Left colon (tissue), 2 donors: ENCODE measurements around the gene PSMD1. TPM values are rescaled to one million over a fixed set of nuclear protein-coding genes. Genes with fewer than 3 reads are reported as not detected.
"Not testable (repeated sequence)": the region's sequence is repeated elsewhere in the genome, so short reads cannot be mapped to it uniquely, and the experiment has no call there.

Experiments used
- ATAC-seq: fragments of 200-7000 bp; cut with Tn5 transposase; one replicate; pipeline ENCODE4 v1.9.1; 2020; ENCODE audit warnings: mild to moderate bottlenecking, moderate library complexity
- DNase-seq, 2 donors: peaks; one replicate each; pipeline ENCODE4 v3.0.0-alpha.2; 2020
- intact Hi-C, 2 donors: fragments of 100-400 bp; cut with DNase I in 1 of 2; cut with micrococcal nuclease in 1 of 2; formaldehyde crosslinking; loops; one replicate each; pipeline versions ENCODE4 v1.11.2 to v1.14.0; 2022; cut with DNase I, micrococcal nuclease
- total RNA-seq, 2 donors: library from RNA; stranded (reverse); fragmentation: NEBNext Ultra II Directional; extraction: Animal tissue kit (Norgen Biotek cat#: 25700); gene quantifications; one replicate each; pipeline ENCODE4 v1.2.1, GENCODE V29; 2021
- donor health status: DM: no; HTN: no; CAD: no.
- donor health status: DM: yes; HTN: yes; CAD: no.

The PSMD1 gene
- total RNA-seq, 2 donors from 2014 or later = 81.3 to 91.0 TPM

- no peak for DNase-seq
- intact Hi-C loops = no loop called here
- ATAC-seq = peak; percentile 46
Observed at GRCh38 chr2:231168460-231169139, 111.9 kb downstream of the PSMD1 start.

DNA sequence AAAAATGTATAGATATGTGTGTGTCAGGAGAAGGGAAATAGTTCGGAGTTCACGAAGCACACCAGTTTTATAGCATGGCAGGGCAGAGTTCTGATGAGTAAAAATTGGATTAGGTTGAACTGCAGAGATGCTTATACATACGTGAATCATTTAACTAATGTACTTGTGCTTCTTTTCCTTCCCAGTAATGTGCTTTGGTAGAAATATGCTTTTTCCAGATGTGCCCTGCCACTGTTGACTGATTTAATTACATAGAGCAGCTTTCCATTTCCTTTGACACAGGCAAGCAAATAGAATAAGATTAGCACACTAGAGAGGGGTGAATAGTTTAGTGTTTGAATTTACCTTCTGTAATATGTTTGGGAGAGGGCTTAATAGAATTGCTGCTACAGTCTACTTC is 112.8 kb downstream of the PSMD1 start:
- intact Hi-C loops = no loop called here
- ATAC-seq (no peak), DNase-seq (no peak)

DNA sequence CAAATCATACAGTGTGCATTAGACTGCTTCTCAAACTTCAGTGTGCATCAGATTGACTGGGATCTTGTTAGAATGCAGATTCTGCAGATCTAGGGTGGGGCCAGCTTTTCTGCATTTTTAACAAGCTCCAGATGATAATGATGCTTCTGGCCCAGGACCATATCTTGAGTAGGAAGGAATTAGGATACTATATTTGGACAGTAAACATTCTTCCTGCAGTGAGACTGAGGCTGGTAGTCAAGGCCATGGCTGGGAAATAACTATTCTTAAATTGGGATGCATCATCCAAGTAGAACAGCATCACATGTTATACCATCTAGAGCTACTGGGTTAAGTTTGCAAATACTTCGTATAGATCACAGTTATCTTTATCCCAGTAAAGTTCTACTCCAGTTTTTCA is 113.4 kb downstream of the PSMD1 start:
- intact Hi-C loops = no loop called here
- no peak for ATAC-seq

DNA sequence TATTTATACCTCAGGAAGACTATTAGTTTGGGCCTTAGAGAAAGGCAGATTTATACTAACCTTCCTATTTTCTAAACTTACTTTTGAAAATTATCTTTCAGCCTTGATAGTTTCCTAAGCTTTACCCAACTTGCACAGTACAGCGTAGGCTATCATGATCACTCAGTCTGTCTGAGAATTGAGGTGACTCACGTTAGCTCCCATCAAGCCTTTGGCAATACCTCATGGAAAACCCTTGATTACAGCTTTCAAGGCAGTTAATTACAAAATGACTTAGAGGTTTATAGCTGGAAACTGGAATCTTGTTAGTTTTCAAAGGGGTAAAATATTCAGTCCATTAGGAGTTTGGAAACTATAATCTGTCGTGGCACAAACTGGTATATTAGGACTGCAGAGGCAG is 115.4 kb downstream of the PSMD1 start:
- intact Hi-C loops = no loop called here
- no peak for ATAC-seq

More for the DNA sequence above, 113.4 kb downstream of the PSMD1 start:
- DNase-seq = no peak

GRCh38 chr2:231174211-231174651 is 117.6 kb downstream of the PSMD1 start:
- intact Hi-C loops = no loop called here
- ATAC-seq (no peak), DNase-seq (no peak)

More for the DNA sequence above, 115.4 kb downstream of the PSMD1 start:
- no peak for DNase-seq

DNA sequence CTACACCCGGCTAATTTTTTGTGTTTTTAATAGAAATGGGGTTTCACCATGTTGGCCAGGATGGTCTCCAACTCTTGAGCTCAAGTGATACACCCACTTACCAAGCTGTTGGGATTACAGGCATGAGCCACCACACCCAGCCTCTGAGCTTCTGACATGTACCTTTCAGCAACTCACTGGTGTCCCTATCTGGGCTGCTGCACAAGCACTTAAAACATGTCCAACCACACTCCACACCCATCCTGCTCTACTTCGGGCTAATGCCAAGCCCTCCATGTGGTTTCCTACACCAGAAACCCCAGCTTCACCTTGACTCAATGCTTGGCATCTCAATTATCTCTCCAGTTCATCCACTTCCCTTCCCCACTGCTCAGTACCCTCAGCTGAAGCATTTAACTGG is 119.4 kb downstream of the PSMD1 start:
- ATAC-seq (no peak), DNase-seq (no peak)
- intact Hi-C loops = no loop called here

GRCh38 chr2:231177156-231178025 is 120.7 kb downstream of the PSMD1 start:
- DNase-seq = no peak
- ATAC-seq = peak; percentile 63
- intact Hi-C loops = no loop called here

DNA sequence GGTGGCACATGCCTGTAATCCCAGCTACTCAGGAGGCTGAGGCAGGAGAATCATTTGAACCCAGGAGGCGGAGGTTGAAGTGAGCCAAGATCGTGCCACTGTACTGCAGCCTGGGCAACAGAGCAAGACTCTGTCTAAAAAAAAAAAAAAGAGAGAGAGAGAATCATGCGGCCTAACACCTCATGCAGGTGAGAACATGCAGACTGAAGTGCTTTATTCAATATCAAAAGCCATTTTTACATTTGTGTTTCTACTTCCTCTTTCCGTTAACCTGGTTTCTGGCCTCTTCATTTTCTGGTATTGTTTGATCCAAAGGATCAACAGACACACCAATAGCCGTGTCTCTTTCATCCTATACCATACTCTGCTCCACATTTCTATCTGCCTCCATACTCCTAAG is 122.1 kb downstream of the PSMD1 start:
- ATAC-seq, DNase-seq, intact Hi-C loops: not testable (repeated sequence)

DNA sequence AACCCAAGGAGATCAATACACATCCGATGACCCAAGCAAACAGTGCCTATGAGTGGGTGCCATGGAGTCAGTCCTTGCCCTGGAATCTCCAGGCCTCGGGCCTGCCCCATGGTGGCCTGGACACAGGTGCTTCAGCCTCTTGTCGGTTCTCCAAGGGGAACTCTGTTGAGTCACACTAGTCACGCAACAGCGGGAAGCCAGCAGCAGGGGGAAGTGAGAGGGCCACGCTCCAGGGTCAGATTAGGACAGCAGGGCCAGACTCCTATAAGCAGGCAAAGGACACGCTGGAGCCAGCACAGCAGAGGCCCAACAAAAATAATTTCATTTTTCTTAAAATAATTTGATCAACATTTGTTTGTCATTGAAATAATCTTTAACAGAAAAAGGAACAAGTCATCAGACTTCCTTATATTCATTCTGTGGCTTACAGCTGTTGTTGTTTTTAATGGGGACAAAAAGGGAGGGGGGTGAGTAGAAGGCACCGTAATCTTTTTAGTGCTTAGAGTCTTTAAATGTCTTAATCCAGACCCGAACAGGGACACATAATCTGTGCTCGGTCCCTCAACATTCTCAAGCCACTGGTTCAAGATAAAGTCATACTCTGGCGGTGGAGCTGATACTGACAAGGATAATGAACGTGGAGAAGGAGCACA is 125.3 kb downstream of the PSMD1 start:
- intact Hi-C loops = no loop called here
- ATAC-seq = peak; percentile 39
- peak; percentile 35 to 69 for DNase-seq

DNA sequence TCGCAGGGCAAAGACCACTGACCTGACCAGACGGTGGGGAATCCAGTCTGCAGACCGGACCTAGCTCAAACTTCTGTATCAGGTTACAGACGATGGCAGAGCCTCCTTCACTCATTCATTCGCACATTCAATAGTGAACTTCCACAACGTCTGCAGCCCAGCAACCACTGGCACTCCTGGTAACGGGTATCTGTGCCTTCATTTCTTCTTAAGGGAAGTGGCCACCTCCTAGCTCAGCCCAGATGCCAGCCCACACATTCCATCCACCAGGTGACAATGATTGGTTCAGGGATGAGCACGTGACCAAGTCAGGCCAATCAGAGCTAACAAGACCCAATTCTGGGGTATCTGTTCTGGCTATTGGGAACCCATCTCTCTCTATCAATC is 125.8 kb downstream of the PSMD1 start:
- intact Hi-C loops = no loop called here
- ATAC-seq (no peak), DNase-seq (no peak)

DNA sequence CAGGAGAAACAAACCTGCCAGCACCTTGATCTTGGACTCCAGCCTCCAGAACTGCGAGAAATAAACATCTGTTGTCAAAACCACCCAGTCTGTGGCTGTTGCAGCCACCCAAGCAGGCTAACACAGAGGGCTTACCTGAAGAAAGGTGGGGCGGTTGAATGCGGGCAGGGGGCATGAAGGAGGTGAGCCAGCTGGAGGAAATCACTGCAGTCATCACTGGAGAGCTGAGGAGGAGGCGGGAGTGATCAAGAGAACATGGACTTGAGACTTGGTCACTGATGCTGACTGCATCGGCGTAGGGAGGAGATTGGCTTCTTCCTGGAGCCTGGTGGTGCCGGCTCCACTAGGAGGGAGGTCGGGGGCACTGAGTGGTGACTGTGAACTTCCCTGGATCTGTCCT is 127.2 kb downstream of the PSMD1 start:
- DNase-seq (no peak), ATAC-seq (no peak)
- intact Hi-C loops = no loop called here

DNA sequence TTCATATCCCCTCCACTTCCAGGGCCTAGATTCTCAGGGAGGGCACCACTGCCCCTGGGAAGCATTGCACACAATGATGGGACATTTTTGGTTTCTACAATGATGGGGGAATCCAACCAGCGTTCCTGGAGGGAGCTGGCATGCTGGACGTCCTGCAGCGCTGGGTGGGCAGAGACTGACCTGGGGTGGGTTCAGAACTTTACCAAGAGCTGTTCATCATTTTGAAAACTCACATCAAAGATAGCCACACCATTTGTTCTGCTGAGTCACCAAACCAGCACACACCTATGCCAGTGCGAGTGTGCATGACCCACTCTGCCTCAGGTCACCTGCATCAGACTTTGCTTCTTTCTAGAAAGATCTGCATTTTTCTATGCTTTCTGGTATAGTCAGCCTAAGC is 127.7 kb downstream of the PSMD1 start:
- DNase-seq (no peak), ATAC-seq (no peak)
- intact Hi-C loops = no loop called here

DNA sequence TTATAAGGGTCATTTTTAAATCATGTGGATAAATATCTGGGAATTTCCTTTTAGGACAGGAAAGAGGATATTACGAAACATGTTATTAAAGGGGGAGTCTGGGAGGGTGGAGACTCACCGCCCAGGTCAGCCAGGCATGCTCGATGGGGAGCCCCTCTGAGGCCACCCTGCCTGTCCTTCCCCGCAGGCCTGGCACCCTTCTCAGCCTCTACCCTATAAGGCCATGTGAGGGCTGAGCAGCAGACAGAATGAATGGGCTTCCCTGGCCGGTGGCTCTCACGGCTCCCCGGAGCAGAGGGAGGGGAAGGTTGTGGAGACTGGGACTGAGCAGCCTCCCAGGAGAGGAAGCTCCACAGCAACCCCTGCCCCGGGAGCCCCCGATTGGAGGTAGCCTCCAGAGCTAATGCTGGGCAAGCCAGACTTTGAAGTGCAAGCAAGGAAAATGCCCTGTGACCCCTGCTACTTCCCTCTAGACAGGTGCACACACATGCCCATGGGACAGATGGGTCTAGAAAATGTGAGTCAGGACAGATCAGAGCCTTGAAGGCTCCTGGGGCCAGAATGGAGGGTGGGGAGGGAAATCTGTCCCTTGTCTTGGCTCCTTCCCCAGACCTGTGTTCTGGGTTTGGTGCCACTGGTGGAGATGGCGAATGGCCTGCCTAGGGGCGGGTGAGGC is 128.5 kb downstream of the PSMD1 start:
- no peak for ATAC-seq
- no peak for DNase-seq
- intact Hi-C loops = no loop called here

DNA sequence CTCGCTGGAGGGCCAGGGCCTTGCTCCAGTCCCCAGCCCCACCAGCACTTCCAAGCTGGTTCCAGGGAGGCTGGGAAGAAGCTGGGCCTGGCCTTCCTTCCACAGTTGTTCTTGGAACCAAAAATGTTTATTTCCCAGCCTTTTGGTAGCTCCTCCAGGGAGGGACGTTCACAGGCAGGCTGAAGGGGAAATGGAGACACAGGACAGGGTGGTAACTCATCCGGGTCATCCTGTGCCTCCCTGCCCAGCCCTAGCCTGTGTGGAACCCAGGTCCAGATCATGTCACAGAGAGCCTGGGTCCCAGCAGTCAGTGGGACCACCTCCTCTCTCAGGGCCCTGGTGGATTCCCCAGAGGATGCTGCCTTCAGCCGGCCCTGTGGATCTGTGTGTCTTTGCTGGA is 129.2 kb downstream of the PSMD1 start:
- no peak for ATAC-seq
- no peak for DNase-seq
- intact Hi-C loops = no loop called here

DNA sequence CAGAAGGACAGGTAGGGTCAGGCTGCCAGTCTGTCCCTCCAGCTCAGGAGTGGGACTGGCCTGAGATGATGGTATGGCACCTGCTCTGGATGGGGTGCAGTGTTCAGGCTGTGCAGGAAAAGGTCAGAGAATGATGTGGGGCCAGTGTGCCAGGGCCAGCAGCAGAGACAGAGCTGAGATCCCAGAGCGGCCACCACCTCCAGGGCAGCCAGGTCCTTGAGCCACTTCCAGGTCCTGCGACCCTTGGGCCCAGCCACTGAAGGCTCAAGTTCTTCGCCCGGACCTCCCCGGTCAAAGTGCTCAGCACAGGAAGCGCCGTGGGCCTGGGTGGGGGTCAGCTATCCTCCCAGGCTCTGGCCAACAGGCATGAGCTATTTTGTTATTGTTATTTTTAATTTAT is 129.7 kb downstream of the PSMD1 start:
- no peak for ATAC-seq
- no peak for DNase-seq
- intact Hi-C loops = no loop called here

- DNase-seq = no peak
- intact Hi-C loops = no loop called here
- ATAC-seq = no peak
Observed at GRCh38 chr2:231187736-231188505, 131.3 kb downstream of the PSMD1 start.

DNA sequence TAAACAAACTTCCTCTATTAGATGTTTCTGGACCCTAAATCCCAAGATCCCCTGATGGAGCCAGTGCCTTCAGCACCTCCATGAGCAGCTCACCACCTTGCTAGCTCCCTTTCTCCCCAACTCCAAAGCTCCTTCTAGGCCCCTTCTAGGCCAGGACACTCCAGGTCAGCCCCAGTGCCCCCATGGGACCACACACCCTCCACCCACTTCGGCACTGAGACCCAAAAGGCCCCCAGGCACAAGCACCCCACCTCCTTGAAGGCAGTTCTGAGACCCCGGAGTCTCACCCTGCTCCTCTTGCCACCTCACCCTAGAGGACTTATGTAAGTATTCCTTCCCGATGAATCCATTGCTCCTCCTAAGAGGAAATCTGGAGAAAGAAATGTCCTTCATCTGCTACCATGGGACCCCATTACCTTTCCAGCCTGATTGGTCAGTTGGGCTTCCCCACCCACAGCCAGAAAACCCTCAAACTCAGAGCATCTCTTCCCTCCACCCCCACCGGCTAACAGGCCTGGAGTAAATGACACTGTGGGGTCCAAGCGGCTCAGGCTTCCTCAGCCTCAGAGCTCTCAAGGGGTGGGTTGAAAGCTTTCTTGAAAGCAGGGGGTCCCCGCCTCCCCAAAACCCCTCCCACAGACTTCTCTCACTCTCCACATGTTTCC is 132.0 kb downstream of the PSMD1 start:
- ATAC-seq (no peak), DNase-seq (no peak)
- intact Hi-C loops = no loop called here

DNA sequence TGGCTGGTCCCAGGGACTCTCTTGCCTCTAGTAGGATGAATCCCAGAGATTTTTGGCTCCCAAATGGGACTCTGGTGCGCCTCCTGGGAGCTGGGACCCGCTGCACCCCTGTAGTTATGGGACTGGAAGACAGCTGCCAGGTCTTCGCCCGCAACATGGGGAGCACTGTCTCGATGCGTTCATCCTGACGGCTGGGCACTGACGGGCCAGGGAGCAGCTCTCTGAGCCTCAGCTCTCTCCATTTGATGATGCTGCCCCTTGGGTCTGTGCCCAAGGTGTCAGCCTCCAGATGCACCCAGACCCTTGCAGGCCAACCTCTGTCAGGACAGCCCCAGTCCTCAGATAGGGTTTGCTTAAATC is 132.5 kb downstream of the PSMD1 start:
- ATAC-seq (no peak), DNase-seq (no peak)
- intact Hi-C loops = no loop called here
